Caki2 (cell line): ENCODE results near the gene ZNF808. TPM values are rescaled to one million over a fixed set of nuclear protein-coding genes. Genes with fewer than 3 reads are reported as not detected.
"Not testable (repeated sequence)": the region's sequence is repeated elsewhere in the genome, so short reads cannot be mapped to it uniquely, and the experiment has no call there.

Source experiments
- DNase-seq: peaks from one replicate; pipeline ENCODE4 v3.0.0-alpha.2; 2015; ENCODE audit warnings: low read depth
- in situ Hi-C: cut with HindIII; loops from 2 replicates; pipeline ENCODE4 v1.10.0; 2016; ENCODE audit warnings: low sequenced_read_pairs, low pct_unique_long_range_greater_than_20kb, mixed read lengths
- total RNA-seq: library from RNA; depleted of rRNA; stranded (reverse); fragments of >200 nt; shearing (Covaris generic); gene quantifications from 2 replicates; pipeline ENCODE4 v1.2.3, GENCODE V29; 2014; ENCODE audit warnings: low replicate concordance; rRNA removed

The ZNF808 gene
- total RNA-seq, result 7.0 and 8.1 TPM in 2 replicates

DNA sequence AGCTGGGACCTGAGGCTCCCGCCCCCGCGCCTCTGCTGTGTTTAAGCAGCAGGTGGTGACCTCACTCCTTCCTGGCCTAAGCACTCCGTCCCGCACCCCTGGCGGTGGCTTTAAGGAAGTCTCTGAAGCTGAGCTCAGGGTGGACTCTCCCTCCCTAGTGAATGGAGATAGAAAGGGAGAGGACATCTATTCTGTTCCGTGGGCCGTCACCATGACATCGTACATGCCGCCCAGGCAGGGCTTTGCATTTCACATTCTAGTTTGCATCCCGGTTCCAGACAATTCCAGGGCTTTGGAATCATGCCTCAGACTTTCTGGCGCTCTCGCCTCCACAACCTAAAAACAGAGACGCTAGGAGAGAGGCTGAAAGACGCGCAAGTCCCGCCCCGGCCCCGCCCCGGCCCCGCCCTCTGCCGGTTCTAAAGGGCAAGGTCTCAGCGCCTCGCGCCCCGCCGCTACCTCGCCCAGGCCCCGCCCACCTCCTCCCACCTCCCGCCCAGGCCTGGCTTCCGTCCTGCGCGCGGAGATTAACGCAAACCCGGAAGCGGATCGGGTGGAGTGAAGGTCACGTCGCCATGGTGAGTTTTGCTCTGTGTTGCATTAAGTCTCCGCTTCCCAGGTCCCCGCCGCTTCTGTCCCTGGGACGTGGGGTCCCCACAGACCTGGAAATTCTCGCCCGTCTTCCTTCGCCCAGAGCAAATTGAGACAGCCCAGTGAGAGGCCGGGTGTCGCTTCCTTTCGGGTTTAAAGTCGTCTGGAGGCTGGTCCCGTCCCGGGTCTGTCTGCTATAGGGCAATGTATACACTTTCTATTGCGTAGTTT is at the start of gene ZNF808:
ZNF808 (plus strand) TSS at position 535 of the 822 bp plus-strand sequence. CDS start 15,617 bp downstream, outside the sequence.
- DNase-seq, result peak; percentile 93
- in situ Hi-C loops, result no loop called here

- in situ Hi-C loops, result not testable (repeated sequence)
Observed at GRCh38 chr19:52484111-52484743, 43.2 kb upstream of the ZNF808 start.

DNA sequence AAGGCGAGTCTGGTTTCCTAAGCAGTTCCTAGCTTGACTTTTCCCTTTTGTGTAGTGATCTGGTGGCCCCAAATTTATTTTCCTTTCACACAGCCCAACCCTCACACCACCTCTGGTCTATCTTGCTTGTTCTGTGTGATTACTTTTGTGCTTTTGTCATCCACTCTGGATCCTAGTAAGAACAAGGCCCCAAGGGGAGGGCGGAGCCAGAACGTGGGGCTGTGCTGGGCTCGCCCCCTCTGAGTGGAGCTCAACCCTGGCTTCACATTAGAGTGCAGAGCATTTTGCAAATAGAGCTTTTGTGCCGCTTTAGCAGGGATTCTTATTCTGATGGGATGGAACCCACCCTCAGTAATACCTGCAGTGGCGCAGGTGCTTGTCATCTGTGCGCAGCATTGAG is 42.4 kb upstream of the ZNF808 start:
- in situ Hi-C loops, DNase-seq: not testable (repeated sequence)

More at GRCh38 chr19:52484111-52484743, 43.2 kb upstream of the ZNF808 start:
- not testable (repeated sequence) for DNase-seq

- in situ Hi-C loops, DNase-seq: not testable (repeated sequence)
Observed at GRCh38 chr19:52485561-52486240, 41.8 kb upstream of the ZNF808 start.

DNA sequence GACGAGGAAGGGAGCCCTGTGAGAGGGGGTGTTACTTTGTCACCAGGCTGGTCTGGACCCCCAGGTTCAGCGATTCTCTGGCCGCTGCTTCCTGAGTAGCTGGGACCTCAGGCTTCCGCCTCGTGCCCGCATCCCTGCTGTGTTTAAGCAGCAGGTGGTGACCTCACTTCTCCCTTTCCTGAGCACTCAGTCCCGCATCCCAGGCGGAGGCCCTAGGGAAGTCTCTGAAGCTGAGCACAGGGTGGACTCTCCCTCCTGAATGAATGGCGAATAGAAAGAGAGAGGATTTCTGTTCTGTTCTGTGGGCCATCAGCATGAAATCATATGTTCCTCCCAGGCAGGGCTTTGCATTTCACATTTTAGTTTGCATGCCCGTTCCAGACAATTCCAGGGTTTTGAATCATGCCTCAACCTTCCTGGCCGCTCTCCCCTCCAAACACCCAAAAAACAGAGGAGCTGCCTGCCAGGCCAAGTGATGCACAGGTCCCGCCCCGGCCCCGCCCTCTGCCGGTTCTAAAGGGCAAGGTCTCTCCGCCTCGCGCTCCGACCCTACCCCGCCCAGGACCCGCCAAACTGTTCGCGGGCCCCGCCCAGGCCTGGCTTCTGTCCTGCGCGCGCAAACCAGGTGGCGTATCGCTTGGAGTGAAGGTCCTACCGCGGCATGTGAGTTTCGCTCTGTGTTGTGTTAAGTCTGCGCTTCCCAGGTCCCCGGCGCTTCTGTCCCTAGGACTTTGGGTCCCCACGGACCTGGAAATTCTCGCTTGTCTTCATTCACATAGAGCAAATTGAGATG is 35.1 kb upstream of the ZNF808 start:
- in situ Hi-C loops, result no loop called here
- no peak for DNase-seq

DNA sequence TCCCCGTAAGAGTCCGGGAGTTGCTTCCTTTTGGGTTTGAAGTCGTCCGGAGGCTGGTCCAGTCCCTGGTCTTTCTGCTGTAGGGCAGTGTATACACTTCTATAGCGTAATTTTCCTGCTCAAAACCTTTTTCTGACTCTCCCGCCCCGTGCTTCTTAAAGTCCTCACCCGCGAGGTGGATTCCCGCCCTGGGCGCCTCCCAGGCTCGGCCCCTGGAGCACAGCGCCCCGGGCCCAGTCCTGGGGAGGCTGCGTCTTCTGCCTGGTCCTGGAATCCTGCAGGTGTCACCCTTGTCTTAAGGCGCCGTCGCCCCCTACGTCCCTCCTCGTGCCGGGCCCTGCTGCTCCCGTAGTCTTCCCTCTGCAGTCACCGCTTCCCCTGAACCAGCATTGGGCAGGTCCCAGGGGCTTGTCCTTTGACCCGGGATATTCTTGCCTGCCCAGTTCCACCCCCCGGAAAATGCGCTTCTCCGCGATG is 34.4 kb upstream of the ZNF808 start:
- in situ Hi-C loops, result no loop called here
- DNase-seq, result no peak

- no peak for DNase-seq
Observed at GRCh38 chr19:52494518-52494917, 33.0 kb upstream of the ZNF808 start.

DNA sequence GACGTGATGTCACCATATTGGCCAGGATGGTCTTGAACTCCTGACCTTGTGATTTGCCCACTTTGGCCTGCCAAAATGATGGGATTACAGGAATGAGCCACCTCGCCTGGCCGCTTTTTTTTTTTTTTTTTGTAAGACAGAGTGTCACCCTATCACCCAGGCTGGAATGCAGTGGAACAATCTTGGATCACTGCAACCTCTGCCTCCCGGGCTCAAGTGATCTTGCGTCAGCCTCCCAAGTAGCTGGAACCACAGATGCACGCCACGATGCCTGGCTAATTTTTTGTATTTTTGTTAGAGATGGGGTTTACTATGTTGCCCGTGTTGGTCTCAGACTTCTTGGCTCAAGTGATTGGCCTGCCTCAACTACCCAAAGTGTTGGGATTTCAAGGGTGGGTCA is 28.9 kb upstream of the ZNF808 start:
- in situ Hi-C loops, result no loop called here
- DNase-seq, result no peak

More at GRCh38 chr19:52494518-52494917, 33.0 kb upstream of the ZNF808 start:
- in situ Hi-C loops, result no loop called here

DNA sequence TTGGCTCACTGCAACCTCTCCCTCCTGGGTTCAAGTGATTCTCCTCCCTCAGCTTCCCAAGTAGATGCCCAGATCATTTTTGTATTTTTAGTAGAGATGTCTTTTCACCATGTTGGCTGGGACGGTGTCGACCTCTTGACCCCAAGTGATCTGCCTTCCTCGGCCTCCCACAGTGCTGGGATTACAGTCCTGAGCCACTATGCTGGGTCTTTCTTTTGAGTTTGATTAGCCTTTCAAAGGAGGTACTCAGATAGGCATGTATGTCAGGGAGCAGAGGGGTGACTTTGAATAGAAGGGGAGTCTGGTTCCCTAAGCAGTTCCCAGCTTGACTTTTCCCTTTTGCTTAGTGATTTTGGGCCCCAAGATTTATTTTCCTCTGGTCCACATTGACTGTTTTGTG is 27.0 kb upstream of the ZNF808 start:
- in situ Hi-C loops, DNase-seq: not testable (repeated sequence)

- DNase-seq, in situ Hi-C loops: not testable (repeated sequence)
Observed at GRCh38 chr19:52500991-52501390, 26.5 kb upstream of the ZNF808 start.

- in situ Hi-C loops, result no loop called here
- no peak for DNase-seq
Observed at GRCh38 chr19:52507266-52507665, 20.2 kb upstream of the ZNF808 start.

- no peak for DNase-seq
- in situ Hi-C loops, result no loop called here
Observed at GRCh38 chr19:52516191-52516590, 11.3 kb upstream of the ZNF808 start.

DNA sequence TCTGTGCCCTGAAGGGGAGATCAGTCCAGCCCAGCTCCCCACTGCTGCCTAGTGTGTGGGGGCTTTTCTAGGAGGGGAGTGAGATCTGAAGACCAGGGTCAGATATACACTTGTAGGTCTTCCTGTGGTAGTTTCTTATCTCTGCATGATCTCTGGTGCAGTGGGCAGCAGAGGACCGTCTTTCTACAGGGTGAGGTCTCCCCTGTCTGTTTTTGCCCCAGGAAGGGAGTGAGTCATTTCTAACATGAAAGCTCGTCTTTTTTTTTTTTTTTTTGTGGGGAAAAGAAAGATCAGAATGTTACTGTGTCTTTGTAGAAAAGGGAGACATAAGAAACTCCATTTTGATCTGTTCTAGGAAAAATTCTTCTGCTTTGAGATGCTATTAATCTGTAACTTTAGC is 8.8 kb upstream of the ZNF808 start:
- no peak for DNase-seq
- in situ Hi-C loops, result no loop called here

DNA sequence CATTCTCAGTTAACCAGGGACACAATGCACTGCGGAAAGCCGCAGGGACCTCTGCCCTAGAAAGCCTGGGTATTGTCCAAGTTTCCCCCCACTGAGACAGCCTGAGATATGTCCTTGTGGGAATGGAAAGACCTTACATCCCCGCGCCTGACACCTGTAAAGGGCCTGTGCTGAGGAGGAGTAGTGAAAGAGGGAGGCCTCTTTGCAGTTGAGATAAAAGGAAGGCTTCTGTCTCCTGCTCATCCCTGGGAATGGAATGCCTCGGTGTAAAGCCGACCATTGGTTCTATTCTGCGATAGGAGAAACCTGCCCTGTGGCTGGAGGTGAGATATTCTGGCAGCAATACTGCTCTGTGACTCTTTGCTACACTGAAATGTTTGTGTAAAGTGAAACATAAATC is 8.3 kb upstream of the ZNF808 start:
- in situ Hi-C loops, result not testable (repeated sequence)

DNA sequence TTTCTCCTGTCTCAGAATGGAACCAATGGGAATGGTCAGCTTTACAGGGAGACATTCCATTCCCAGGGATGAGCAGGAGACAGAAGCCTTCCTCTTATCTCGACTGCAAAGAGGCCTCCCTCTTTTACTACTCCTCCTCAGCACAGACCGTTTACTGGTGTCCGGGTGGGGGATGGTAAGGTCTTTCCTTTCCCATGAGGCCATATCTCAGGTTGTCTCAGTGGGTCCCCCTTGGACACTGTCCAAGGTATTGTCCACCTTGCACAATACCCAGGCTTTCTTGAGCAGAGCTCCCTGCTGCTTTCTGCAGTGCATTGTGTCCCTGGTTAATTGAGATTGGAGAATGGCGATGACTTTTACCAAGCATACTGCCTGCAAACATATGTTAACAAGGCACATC is 7.5 kb upstream of the ZNF808 start:
- DNase-seq, result no peak

More for the DNA sequence above, 8.3 kb upstream of the ZNF808 start:
- not testable (repeated sequence) for DNase-seq

DNA sequence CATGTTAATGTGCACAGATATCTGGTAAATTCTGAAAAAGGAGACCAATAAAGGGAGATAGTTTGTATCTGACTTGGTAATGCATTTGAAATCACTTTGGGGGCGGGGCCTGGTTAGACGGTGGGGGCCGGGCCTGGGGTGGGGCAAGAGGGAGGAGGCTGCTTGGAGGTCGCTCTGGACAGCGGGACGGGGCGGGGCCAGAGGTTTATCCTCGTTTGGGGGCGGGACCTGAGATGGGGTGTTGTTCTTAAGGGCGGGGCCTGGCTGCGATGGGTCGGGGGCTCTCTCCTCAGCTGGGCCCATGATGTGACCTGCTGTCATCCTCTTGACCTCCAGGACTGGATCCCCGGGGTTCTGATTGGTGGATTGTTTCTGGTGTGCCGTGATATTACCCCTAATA is 4.9 kb upstream of the ZNF808 start:
- in situ Hi-C loops, result no loop called here
- DNase-seq, result no peak

More for the DNA sequence above, 7.5 kb upstream of the ZNF808 start:
- in situ Hi-C loops, result no loop called here

GRCh38 chr19:52524086-52524485 is 3.4 kb upstream of the ZNF808 start:
- no peak for DNase-seq
- in situ Hi-C loops, result no loop called here

- in situ Hi-C loops, result no loop called here
- DNase-seq, result no peak
Observed at GRCh38 chr19:52527956-52528351, 486 bp downstream of the ZNF808 start.
